CD4-positive, alpha-beta T cell treated with Interleukin-6 at 100 ng/mL for 8 hours (primary cell): ENCODE data around the gene ABHD2.

Source experiments
- DNase-seq: peaks from one replicate; pipeline ENCODE4 v3.0.0-alpha.2; 2020; ENCODE audit warnings: mixed read lengths, low spot score

ABHD2 gene

GRCh38 chr15:89167267-89168176 lies 79.3 kb downstream of the ABHD2 start:
- no peak for DNase-seq

- DNase-seq: no peak
Measured at GRCh38 chr15:89168316-89168833, 80.1 kb downstream of the ABHD2 start.

GRCh38 chr15:89170364-89170763 lies 82.1 kb downstream of the ABHD2 start:
- DNase-seq: no peak

- DNase-seq: no peak
Measured at GRCh38 chr15:89171136-89172072, 83.1 kb downstream of the ABHD2 start.

- no peak for DNase-seq
Measured at GRCh38 chr15:89172921-89173320, 84.7 kb downstream of the ABHD2 start.

GRCh38 chr15:89174476-89174875 lies 86.2 kb downstream of the ABHD2 start:
- DNase-seq: no peak

GRCh38 chr15:89175617-89176191 lies 87.4 kb downstream of the ABHD2 start:
- DNase-seq: no peak

- DNase-seq: no peak
Measured at GRCh38 chr15:89177116-89177515, 88.9 kb downstream of the ABHD2 start.

- DNase-seq: peak; percentile 52
Measured at GRCh38 chr15:89177633-89178306, 89.5 kb downstream of the ABHD2 start.

GRCh38 chr15:89178307-89178977 lies 90.2 kb downstream of the ABHD2 start:
- no peak for DNase-seq

GRCh38 chr15:89179966-89180875 lies 92.0 kb downstream of the ABHD2 start:
- no peak for DNase-seq

GRCh38 chr15:89184357-89184756 lies 96.1 kb downstream of the ABHD2 start:
- no peak for DNase-seq

- DNase-seq: no peak
Measured at GRCh38 chr15:89184886-89185526, 96.8 kb downstream of the ABHD2 start.

- DNase-seq: no peak
Measured at GRCh38 chr15:89186803-89187202, 98.5 kb downstream of the ABHD2 start.

GRCh38 chr15:89187301-89187985 lies 99.2 kb downstream of the ABHD2 start:
- no peak for DNase-seq

GRCh38 chr15:89187986-89188514 lies 99.8 kb downstream of the ABHD2 start:
- DNase-seq: no peak

- no peak for DNase-seq
Measured at GRCh38 chr15:89192136-89192535, 103.9 kb downstream of the ABHD2 start.

GRCh38 chr15:89192766-89193165 lies 104.5 kb downstream of the ABHD2 start:
- DNase-seq: no peak

GRCh38 chr15:89194608-89195007 lies 106.4 kb downstream of the ABHD2 start:
- DNase-seq: no peak
